HG02884 (cell line): ENCODE measurements around the gene DMD.
"Not testable (repeated sequence)": the region's sequence is repeated elsewhere in the genome, so short reads cannot be mapped to it uniquely, and the experiment has no call there.

Experiments used
- ATAC-seq: cut with Tn5 transposase; IDR thresholded peaks from one replicate; pipeline ENCODE4 v1.9.1; 2021; ENCODE audit warnings: mild to moderate bottlenecking, moderate library complexity; ENCODE audit not compliant: unreplicated experiment

DMD gene

GRCh38 chrX:31470753-31471152 is 1740.6 kb downstream of the DMD start:
- not testable (repeated sequence) for ATAC-seq

GRCh38 chrX:31464306-31464915 is 1746.9 kb downstream of the DMD start:
- ATAC-seq = no peak

GRCh38 chrX:31461266-31461665 is 1750.1 kb downstream of the DMD start:
- ATAC-seq = no peak

GRCh38 chrX:31459361-31459760 is 1752.0 kb downstream of the DMD start:
- ATAC-seq = no peak

- ATAC-seq = no peak
These were observed 1761.4 kb downstream of the DMD start for GRCh38 chrX:31449965-31450364.

GRCh38 chrX:31449081-31449480 is 1762.3 kb downstream of the DMD start:
- ATAC-seq = no peak

GRCh38 chrX:31445542-31445941 is 1765.8 kb downstream of the DMD start:
- no peak for ATAC-seq

- no peak for ATAC-seq
These were observed 1767.7 kb downstream of the DMD start for GRCh38 chrX:31443654-31444053.

GRCh38 chrX:31440546-31440945 is 1770.8 kb downstream of the DMD start:
- ATAC-seq = no peak

GRCh38 chrX:31436424-31436823 is 1774.9 kb downstream of the DMD start:
- ATAC-seq = no peak

GRCh38 chrX:31435592-31435991 is 1775.8 kb downstream of the DMD start:
- no peak for ATAC-seq

- ATAC-seq = no peak
These were observed 1777.5 kb downstream of the DMD start for GRCh38 chrX:31433856-31434255.

- no peak for ATAC-seq
These were observed 1781.4 kb downstream of the DMD start for GRCh38 chrX:31429915-31430314.

GRCh38 chrX:31423609-31424189 is 1787.7 kb downstream of the DMD start:
- no peak for ATAC-seq

- ATAC-seq = no peak
These were observed 1789.9 kb downstream of the DMD start for GRCh38 chrX:31421441-31421840.

- peak; percentile 35 for ATAC-seq
These were observed 1790.6 kb downstream of the DMD start for GRCh38 chrX:31420711-31421151.

- peak; percentile 52 for ATAC-seq
These were observed 1791.0 kb downstream of the DMD start for GRCh38 chrX:31420302-31420701.

- no peak for ATAC-seq
These were observed 1814.2 kb downstream of the DMD start for GRCh38 chrX:31397119-31397518.

- ATAC-seq = no peak
These were observed 1818.8 kb downstream of the DMD start for GRCh38 chrX:31392513-31392912.

- no peak for ATAC-seq
These were observed 1822.4 kb downstream of the DMD start for GRCh38 chrX:31388946-31389345.

GRCh38 chrX:31384471-31384870 is 1826.9 kb downstream of the DMD start:
- ATAC-seq = no peak

GRCh38 chrX:31383991-31384390 is 1827.4 kb downstream of the DMD start:
- no peak for ATAC-seq

GRCh38 chrX:31378973-31379372 is 1832.4 kb downstream of the DMD start:
- ATAC-seq = not testable (repeated sequence)
